ENCODE data around the gene TPBGL. TPM values are rescaled to one million over a fixed set of nuclear protein-coding genes. Genes with fewer than 3 reads are reported as not detected.
"Not testable (repeated sequence)": the region's sequence is repeated elsewhere in the genome, so short reads cannot be mapped to it uniquely, and the experiment has no call there.

Gene TPBGL
- total RNA-seq, 1 experiment from 2014 or later, result not detected

- no peak for DNase-seq (ENCODE audit: low read depth)
Observed at GRCh38 chr11:75271730-75272129, 31.2 kb downstream of the TPBGL start.

- no peak for DNase-seq (ENCODE audit: low read depth)
Observed at GRCh38 chr11:75272391-75272790, 31.8 kb downstream of the TPBGL start.

- DNase-seq (ENCODE audit: low read depth), result no peak
Observed at GRCh38 chr11:75272821-75273301, 32.3 kb downstream of the TPBGL start.

DNA sequence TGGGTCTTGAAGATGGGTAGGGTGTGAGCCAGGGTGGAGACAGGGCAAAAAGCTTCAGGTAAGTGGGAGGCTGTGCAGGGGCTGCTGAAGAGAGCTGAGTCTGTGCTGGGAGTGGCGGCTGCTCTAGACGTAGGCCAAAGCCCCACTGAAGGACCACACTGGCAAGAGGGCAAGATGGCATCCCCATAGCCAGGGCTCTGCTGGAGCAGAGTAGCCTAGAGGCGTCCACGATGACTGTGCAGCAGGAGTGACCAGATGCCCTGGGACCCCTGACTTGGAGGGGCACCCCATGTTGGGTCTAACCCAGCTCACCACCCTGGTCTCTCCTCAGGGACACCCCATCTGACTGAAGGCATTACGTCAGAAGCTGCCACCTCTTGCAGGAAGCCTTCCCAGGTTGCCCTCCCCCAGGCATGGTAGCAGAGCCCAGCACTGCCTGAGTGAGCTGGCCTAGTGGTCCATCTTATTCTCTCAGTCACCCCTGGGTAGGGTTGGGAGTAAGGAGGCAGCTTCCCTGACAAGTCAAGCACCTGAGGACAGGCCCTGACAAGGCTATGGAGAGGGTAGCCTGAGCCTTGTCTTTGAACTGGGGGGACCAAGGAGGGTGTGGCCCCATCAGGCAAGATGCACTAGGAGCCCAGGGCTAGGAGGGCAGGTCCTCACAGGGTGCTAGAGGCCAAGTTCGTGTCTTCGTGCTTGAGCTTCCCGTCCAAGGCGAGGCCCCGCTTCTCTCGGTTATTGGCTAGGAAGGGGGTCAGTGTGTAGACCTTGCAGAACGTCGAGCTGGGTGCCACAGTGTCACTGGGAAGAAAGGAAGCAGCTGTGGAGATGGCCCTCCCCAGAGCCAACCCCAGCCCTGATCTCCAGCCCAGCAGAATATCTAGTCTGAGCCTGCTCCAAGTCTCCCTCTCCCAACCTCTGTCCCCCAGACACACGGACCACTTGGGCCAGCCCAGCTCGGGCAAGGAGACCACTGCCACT lies 33.1 kb downstream of the TPBGL start:
- no peak for DNase-seq (ENCODE audit: low read depth)

GRCh38 chr11:75274716-75275115 lies 34.1 kb downstream of the TPBGL start:
- DNase-seq (ENCODE audit: low read depth), result not testable (repeated sequence)

DNA sequence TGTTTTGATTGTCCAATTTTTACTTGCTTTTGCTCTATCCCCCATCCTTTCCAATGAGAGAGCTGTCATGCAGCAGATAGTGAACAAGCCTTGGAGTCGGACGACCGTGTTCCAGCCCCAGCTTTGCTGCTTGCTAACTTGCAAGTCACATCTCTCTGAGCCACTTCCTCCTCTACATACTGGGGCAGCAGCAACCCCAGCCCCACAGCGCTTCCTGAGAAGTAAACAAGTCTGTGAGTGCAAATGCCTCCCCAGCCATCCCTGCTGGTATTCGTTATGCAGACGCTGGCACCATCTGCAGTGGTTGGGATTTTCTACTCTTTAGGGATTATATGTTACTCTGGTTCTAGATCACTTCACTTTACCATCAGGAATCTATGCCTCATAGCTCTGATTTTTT lies 35.0 kb downstream of the TPBGL start:
- no peak for DNase-seq (ENCODE audit: low read depth)

DNA sequence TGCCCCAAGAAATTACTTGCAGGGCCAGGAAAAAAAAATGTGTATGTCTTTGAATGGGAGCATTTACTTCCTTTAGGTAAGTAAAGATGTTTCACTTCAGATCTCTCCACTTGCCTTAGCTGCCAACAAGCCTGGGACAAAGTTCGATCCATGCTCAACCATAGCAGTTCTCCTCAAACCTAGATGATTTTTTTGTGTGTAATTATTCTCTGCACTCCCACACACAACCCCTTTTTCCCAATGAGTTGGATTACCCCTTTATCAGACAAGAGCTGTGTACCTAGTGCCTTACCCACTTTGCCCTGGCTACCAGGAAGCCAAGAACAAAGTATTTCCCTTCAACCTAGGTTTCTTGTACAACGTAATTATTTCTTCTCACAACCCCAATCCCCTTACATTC lies 35.6 kb downstream of the TPBGL start:
- DNase-seq (ENCODE audit: low read depth), result no peak

GRCh38 chr11:75276686-75277085 lies 36.1 kb downstream of the TPBGL start:
- no peak for DNase-seq (ENCODE audit: low read depth)

DNA sequence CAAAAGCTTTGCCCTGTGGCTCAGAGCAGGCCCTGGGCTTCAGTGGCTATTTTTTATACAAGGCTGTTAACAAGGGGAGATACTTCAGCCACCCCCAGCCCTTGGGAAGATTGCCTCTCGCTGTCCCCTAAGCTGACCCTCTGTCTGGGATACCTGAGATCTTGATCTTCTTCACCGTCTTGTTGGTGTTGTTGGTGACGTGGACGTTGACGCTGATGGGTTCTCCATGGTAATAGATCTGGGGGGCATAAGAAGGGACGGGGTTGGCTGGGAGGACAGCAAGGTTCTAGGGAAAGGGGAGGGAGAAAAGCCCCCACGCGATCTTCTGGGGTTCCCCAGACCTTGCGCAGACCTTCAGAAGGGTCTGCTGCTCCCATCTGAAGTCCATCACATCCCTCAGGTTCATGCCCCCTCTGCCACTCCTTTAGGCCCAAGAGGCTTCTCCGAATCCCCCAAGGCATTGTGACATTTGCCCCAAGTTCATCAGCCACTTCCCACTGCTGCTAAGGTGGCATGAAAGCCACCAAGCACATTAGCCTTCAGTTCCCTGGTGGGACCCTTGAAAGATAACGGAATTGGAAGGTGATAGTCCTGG lies 36.7 kb downstream of the TPBGL start:
- no peak for DNase-seq (ENCODE audit: low read depth)

GRCh38 chr11:75277991-75278790 lies 37.6 kb downstream of the TPBGL start:
- no peak for DNase-seq (ENCODE audit: low read depth)

- no peak for DNase-seq (ENCODE audit: low read depth)
Observed at GRCh38 chr11:75279273-75279672, 38.7 kb downstream of the TPBGL start.

GRCh38 chr11:75280227-75280701 lies 39.7 kb downstream of the TPBGL start:
- DNase-seq (ENCODE audit: low read depth), result peak; percentile 63

DNA sequence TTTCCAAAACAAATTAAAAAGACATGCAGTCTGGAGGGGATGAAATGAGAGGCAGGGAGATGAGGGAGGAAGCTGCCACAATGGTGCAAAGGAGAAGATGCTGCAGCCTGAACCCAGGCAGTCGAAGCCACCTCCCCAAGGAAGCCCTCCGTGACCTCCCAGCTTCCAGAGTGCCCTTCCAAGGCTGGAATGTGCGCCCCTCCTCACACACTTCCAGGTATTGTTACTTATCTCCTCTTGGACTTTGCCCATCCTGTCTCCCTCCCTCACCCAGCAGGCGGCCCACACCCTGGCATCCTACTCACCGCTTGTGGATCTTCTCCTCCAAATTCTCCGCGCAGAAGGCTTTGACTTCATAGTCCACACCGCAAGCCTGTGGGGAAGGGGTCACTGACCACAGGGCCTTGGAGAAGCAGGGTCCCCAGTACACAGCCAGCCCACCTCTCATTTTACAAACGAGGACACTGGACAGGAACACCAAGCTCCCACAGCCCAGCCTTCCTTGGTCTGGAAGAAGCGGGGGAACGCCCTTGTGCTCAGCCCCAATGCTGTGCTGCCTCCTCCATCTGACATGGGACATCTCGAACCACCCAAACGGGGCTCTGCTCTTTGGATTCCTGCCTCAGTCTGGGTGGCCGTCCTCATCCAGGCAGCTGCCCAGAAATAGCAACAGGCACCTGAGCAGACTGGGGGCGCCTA lies 40.3 kb downstream of the TPBGL start:
- DNase-seq (ENCODE audit: low read depth), result no peak

GRCh38 chr11:75281469-75282095 lies 41.0 kb downstream of the TPBGL start:
- no peak for DNase-seq (ENCODE audit: low read depth)

GRCh38 chr11:75283391-75283931 lies 42.9 kb downstream of the TPBGL start:
- no peak for DNase-seq (ENCODE audit: low read depth)

- no peak for DNase-seq (ENCODE audit: low read depth)
Observed at GRCh38 chr11:75285776-75286360, 45.3 kb downstream of the TPBGL start.

GRCh38 chr11:75286826-75287465 lies 46.4 kb downstream of the TPBGL start:
- DNase-seq (ENCODE audit: low read depth), result no peak

- no peak for DNase-seq (ENCODE audit: low read depth)
Observed at GRCh38 chr11:75287579-75287978, 47.0 kb downstream of the TPBGL start.

- DNase-seq (ENCODE audit: low read depth), result no peak
Observed at GRCh38 chr11:75289511-75289760, 48.9 kb downstream of the TPBGL start.

DNA sequence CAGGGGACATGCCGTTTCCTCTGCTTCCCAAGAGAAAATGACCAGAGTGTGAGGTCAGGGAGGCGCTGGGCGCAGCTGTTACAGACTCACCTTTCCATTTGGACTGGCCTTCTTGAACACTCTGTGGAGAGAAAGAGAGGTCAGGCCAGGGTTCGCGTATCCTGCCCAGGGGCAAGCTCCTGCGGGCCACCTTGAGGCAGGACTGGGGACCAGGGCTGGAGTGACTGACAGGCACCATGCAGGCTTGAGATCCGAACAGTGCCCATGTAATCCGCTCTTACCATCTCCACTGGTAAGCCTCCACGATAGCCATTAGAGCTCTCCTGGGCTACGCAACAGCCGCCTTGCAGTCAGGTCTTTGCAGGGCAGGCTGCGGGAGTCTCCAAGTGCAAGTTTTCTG lies 49.3 kb downstream of the TPBGL start:
- no peak for DNase-seq (ENCODE audit: low read depth)

Data from M059J (cell line).